NCI-H1930 (cell line): ENCODE measurements around the gene MYPN.
"Not testable (repeated sequence)": the region's sequence is repeated elsewhere in the genome, so short reads cannot be mapped to it uniquely, and the experiment has no call there.

ENCODE experiments used
- DNase-seq, 2 experiments: peaks; one replicate each; lab custom pipeline; 2025; lab: John Stamatoyannopoulos, UW

The MYPN gene

GRCh38 chr10:68171539-68172080 lies 62.3 kb downstream of the MYPN start:
- no peak for DNase-seq

DNA sequence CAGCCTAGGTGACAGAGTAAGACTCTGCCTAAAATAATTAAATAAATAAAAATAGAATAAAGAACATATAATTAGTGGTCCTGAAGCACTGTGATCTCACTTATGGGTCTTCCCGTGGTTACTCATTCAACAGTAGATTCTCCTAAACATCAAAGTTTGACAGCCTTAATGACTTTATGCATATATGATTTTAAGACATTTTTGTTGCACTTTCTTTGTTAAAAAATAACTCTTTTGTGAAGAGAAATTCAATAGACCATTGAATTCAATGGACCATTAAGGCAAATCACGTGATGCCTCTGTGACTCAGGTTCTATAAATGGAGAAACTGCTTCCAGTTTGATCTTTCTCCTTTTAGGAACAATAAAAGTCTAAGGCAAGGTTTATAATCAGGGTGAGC lies 63.0 kb downstream of the MYPN start:
- no peak for DNase-seq

DNA sequence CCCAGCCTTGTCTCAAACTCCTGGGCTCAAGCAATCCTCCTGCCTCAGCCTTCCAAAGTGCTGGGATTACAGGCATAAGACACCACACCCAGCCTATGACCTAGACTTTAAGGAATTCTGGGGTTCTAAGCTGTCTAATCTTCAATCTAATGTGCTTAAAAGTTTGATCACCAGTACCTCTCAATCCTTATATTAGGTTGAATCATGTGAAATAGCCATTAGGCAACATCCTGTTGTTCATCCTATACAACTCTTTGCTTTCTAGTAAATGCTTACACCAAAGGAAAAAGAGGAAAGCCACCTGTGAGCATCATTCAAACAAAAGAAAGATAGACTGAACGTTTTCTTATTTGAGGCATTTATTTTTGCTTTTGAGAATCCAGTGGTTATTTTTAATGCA lies 66.7 kb downstream of the MYPN start:
- DNase-seq = no peak

DNA sequence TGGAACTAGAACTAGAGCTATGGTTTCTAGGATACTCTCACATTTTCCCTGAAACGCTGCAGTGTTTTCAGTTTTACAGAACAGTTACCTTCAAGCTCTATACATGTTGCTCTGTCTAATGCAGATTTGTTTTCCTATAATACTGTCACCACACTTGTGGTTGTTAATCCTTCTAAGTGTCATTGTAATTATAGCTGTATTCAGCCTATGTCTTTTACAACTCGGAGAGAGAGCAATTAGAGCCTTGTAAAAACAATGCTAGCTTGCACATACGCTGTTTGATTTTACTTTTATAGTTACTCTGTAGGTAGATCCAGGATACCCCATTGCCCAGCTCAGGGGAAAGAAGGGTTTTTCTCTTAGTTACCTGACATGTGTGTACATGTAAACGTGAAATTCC lies 67.5 kb downstream of the MYPN start:
- DNase-seq = no peak

GRCh38 chr10:68178592-68178991 lies 69.3 kb downstream of the MYPN start:
- DNase-seq = no peak

DNA sequence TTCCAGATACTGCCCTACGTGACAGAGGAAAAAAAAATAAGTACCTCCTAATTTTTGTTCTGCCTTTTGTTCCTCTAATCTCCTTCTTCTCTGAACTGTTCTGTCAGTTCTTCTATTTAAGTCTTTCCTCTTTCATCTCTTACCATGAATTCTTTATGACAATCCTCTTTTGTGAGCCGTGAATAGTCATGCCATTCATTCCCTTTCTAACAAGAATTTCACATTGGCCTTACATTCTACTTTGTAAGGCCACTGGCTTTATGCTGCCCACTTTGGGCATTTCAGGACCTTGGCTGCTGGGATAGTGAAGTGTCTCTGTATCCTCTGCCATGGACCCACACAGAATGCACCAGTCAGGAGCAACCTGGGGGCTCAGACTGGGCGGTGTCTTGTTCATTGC lies 69.7 kb downstream of the MYPN start:
- no peak for DNase-seq

DNA sequence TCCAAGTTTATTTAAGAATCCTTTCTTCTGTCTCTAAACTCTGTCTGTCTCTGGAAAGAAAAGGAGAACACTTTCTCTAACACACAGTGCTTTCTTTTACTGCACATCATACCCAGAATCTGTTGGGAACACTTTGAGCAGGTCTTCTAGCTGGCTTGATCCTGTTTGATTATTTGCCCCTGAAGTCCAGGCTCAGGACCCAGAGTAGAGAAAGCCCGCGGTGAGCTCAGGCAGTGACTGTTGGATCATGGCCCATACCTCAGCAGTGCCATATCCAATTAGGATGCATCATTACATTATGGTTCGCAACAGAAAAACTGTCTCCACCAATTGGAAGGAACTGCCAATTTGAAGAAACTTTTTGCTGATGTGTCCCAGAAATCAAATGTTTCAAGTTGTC lies 71.2 kb downstream of the MYPN start:
- no peak for DNase-seq

DNA sequence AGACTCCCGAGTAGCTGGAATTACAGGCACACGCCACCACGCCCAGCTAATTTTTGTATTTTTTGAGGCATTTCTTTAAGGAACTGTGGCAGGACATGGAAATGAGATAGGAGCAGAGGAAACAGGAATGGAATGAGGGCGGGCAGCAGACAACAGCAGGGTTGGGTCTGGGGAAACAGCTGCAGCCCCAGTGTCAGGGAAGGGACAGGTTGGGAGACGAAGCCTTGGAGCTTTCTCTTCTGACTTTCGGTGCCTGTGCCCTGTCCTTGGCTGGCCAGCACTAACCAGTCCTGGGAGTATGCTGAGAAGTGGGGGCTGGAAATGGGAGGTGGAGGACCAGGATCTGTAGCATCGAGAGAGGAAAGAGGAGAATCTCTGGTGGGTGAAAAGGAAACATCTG lies 75.3 kb downstream of the MYPN start:
- DNase-seq = no peak

- no peak for DNase-seq
Observed at GRCh38 chr10:68185085-68185484, 75.8 kb downstream of the MYPN start.

DNA sequence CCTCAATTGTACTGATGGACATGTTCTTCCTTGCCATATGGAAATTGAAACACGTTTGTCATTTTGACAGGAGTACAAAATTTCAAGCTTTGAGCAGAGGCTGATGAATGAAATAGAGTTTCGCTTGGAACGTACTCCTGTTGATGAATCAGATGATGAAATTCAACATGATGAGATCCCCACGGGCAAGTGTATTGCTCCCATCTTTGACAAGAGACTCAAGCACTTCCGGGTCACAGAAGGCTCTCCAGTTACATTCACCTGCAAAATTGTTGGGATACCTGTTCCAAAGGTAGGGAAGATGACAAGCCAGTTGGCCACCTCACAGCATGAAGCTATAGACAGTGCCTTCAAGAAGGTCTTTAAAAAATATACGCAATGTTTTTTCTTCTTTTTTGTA lies 79.5 kb downstream of the MYPN start:
- no peak for DNase-seq

DNA sequence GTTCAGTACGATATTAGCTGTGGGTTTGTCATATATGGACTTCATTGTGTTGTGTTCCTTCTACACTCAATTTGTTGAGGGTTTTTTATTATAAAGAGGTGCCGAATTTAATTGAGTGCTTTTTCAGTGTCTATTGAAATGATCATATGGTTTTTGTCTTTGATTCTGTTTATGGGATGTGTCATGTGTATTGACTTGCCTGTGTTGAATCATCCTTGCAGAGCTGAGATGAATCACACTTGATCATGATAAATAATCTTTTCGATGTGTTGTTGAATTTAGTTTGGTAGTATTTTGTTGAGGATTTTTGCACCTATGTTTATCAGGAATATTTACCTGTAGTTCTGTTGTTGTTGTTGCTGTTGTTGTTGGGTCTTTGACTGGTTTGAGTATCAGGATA lies 82.8 kb downstream of the MYPN start:
- no peak for DNase-seq

DNA sequence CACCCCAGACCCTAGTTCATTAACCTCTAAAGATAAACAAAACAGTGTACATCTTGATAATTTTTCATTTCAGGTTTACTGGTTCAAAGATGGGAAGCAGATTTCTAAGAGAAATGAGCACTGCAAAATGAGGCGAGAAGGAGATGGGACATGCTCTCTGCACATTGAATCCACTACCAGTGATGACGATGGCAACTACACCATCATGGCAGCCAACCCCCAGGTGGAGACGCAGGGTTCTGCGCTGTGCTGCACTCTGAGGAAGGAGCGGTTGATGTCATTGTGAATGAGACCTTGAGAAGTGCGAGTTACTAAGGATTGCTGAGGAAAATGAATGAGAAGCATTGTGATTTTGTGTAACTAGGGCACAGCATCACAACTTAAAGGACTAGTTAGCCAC lies 85.0 kb downstream of the MYPN start:
- no peak for DNase-seq

DNA sequence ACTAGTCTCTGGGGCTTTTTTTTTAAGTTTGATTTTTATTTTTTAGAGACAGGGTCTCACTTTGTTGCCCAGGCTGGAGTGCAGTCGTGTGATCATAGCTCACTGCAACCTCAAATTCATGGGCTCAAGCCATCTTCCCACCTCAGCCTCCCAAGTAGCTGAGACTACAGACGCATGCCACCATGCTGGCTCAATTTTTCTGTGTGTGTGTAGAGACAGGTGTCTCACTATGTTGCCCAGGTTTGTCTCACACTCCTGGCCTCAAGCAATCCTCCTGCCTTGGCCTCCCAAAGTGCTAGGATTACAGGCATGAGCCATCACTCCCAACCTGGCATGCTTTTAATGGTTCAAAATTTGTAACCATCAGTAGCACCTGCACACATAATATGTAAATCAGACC lies 86.5 kb downstream of the MYPN start:
- DNase-seq = not testable (repeated sequence)

- DNase-seq = no peak
Observed at GRCh38 chr10:68196701-68197100, 87.4 kb downstream of the MYPN start.

- no peak for DNase-seq
Observed at GRCh38 chr10:68202960-68203353, 93.7 kb downstream of the MYPN start.

DNA sequence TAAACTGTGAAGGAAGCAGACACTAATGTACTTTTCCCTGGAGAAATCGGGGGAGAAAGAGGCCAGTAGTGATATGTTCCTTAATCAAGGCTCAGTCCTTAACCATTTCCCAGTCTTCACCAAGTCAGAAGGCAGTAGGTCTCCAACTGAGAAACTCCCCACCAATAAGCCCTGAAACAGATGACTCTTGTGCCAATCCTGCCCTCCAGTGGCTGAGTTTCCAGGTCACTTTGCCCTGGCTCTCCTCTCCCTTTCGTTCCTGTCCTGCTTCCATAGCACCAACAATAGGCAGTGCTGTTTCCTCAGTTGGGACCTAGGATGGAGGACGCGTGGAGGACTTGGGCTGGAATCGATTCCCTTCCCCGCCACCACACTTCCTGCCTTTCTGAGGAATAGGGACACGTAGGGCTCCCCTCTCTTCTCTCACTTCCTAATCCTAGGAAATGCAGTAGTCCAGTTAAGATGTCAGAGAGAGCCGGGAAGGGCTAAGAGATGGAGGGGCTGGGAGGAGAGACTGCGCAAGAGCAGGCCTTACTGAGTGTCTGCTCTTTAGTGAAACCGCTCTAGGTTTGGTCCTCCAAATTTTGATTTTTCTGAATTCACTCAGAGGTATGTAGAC lies 99.2 kb downstream of the MYPN start:
- peak; percentile 9 to 38 for DNase-seq

DNA sequence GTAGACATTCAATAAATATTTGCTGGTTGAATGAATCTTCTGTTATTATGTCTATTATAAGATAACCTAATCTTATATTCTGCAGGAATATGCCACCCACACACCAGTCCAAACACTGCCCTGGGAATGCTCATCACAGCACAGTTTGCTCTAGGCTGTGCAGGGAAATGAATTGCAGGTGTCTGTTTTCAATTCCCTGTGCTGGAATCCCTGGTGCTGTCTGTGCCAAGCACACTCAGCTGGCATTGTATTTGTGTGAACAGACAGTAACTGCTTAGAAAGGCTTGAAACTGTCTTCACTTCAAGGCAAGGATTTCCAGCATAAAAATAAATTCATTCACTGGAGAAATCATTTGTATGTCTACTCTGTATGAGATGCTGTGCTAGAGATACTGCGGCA lies 102.4 kb downstream of the MYPN start:
- no peak for DNase-seq

DNA sequence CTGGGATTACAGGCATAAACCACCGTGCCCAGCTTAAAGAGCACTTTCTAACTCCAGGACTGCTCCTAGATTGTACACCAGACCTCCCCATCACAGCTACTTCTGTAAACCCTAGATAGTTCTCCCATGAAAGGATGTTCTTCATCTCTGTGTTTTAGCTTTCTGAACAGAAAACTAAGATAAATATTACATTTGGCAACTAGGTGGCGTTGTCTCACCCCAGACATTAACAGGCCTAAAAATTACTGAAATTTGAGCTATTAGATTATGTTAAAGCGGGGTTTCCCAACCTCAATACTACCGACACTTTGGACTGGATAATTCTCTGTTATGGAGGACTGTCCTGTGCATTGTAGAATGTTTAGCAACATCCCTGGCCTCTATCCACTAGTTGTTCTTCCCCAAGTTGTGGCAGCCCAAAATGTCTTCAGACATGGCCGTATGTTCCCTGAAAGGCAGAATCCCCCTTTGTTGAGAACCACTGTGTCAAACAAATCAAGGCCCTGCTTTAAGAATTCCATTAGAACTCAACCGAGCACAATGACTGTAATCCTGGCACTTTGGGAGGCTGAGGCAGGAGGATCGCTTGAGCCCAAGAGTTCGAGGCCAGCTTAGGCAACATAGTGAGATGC lies 103.5 kb downstream of the MYPN start:
- DNase-seq = no peak

- DNase-seq = no peak
Observed at GRCh38 chr10:68218786-68219185, 109.5 kb downstream of the MYPN start.

DNA sequence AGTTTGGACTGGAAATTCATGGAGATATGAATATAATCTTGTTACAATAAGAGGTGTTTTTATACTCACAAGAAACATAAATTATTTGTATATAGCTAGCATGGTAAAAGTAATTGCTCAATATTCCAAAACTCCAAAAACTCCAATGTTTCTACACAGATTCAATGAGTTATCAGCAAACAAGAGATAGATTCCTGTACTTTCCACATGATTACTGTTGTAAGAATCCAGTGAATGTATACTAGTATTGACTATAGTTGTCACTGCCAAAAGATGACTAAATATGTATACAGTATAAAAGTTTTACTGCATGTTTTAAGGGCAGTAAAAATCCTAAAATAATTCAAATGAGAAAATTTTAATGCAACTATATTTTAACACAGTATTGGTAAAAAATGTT lies 111.9 kb downstream of the MYPN start:
- DNase-seq = no peak

GRCh38 chr10:68222391-68222790 lies 113.1 kb downstream of the MYPN start:
- no peak for DNase-seq

- no peak for DNase-seq
Observed at GRCh38 chr10:68223535-68224165, 114.4 kb downstream of the MYPN start.

DNA sequence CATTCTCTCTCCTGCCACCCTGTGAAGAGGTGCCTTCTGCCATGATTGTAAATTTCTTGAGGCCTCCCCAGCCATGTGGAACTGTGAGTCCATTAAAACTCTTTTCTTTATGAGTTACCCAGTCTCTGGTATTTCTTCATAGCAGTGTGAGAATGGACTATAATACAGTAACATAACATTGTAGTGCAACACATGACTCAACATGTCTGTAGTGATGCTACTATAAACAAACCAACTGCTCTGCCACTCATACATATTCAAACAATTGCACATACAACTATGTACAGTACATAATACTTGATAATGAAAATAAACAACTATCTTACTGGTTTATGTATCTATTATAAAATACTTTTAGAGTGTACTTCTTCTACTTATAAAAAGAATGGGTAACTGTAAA lies 115.5 kb downstream of the MYPN start:
- DNase-seq = no peak

GRCh38 chr10:68230268-68230667 lies 121.0 kb downstream of the MYPN start:
- no peak for DNase-seq
